ENCODE measurements around the gene ZBED4. TPM values are rescaled to one million over a fixed set of nuclear protein-coding genes. Genes with fewer than 3 reads are reported as not detected.

The ZBED4 gene
- total RNA-seq, 1 donor from 2014 or later = 11.8 TPM

DNA sequence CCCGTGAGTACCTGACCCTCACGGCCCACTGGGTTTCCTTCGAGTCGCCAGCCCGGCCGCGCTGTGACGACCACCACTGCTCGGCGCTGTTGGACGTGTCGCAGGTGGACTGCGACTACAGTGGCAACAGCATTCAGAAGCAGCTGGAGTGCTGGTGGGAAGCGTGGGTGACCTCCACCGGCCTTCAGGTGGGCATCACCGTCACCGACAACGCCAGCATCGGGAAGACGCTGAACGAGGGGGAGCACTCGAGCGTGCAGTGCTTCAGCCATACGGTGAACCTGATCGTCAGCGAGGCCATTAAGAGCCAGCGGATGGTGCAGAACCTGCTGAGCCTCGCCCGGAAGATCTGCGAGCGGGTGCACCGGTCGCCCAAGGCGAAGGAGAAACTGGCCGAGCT is 32.2 kb downstream of the ZBED4 start:
- H3K4me1 ChIP-seq = no peaks in the 10 kb centered on the region
- no peaks in the 10 kb centered on the region for H3K9me3 ChIP-seq
- H3K27ac ChIP-seq = no peak overlapping the region
- intact Hi-C loops (cut with DNase I) = no loop called here
- no peak overlapping the region for H3K4me3 ChIP-seq
- DNase-seq = peak; percentile 46
- no peaks in the 10 kb centered on the region for H3K27me3 ChIP-seq
- TF ChIP-seq, protein P1, sequence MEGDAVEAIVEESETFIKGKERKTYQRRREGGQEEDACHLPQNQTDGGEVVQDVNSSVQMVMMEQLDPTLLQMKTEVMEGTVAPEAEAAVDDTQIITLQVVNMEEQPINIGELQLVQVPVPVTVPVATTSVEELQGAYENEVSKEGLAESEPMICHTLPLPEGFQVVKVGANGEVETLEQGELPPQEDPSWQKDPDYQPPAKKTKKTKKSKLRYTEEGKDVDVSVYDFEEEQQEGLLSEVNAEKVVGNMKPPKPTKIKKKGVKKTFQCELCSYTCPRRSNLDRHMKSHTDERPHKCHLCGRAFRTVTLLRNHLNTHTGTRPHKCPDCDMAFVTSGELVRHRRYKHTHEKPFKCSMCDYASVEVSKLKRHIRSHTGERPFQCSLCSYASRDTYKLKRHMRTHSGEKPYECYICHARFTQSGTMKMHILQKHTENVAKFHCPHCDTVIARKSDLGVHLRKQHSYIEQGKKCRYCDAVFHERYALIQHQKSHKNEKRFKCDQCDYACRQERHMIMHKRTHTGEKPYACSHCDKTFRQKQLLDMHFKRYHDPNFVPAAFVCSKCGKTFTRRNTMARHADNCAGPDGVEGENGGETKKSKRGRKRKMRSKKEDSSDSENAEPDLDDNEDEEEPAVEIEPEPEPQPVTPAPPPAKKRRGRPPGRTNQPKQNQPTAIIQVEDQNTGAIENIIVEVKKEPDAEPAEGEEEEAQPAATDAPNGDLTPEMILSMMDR (IDR thresholded peaks at IDR 0.05) = no peak
- H3K36me3 ChIP-seq = peaks cover 40% of the 10 kb centered on the region
- no peak for ATAC-seq

DNA sequence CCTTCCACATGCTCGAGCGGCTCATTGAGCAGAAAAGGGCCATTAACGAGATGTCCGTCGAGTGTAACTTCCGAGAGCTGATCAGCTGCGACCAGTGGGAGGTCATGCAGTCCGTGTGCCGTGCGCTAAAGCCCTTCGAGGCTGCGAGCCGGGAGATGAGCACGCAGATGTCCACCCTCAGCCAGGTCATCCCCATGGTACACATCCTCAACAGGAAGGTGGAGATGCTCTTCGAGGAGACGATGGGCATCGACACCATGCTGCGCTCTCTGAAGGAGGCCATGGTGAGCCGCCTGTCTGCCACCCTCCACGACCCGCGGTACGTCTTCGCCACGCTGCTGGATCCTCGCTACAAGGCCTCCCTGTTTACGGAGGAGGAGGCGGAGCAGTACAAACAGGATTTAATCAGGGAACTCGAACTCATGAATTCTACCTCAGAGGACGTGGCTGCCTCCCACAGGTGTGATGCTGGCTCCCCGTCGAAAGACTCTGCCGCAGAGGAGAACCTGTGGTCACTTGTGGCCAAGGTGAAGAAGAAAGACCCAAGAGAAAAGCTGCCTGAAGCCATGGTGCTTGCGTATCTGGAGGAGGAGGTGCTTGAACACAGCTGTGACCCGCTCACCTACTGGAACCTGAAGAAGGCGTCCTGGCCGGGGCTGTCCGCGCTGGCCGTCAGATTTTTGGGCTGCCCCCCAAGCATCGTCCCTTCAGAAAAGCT is 32.9 kb downstream of the ZBED4 start:
- Histone ChIP-seq H3K4me1 (no peaks in the 10 kb centered on the region), H3K36me3 (peaks cover 40% of the 10 kb centered on the region), H3K9me3 (no peaks in the 10 kb centered on the region), H3K4me3 (no peak overlapping the region), H3K27me3 (no peaks in the 10 kb centered on the region), H3K27ac (no peak overlapping the region)
- TF ChIP-seq, protein P1 (IDR thresholded peaks at IDR 0.05) = no peak
- intact Hi-C loops (cut with DNase I) = no loop called here
- peak; percentile 35 for DNase-seq
- no peak for ATAC-seq

DNA sequence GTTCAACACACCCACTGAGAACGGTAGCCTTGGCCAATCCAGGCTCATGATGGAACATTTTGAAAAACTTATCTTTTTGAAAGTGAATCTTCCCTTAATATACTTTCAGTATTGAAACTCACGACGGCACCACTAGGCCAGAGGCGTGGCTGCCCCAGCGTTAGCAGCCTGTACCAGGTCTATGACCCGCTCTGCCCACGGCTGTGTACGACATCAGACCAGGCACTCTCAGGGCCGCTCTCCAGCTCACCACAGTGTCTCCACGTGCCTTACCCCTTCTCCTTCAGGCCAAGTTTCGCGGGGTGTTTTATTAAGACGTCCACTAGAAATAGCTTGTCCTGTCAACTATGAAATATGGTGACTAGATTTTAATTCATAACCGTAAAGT is 33.4 kb downstream of the ZBED4 start:
- Histone ChIP-seq H3K27me3 (no peaks in the 10 kb centered on the region), H3K9me3 (no peaks in the 10 kb centered on the region), H3K4me3 (no peak overlapping the region), H3K36me3 (peaks cover 40% of the 10 kb centered on the region), H3K27ac (no peak overlapping the region), H3K4me1 (no peaks in the 10 kb centered on the region)
- intact Hi-C loops (cut with DNase I) = no loop called here
- TF ChIP-seq, protein P1 (IDR thresholded peaks at IDR 0.05) = no peak
- DNase-seq (peak; percentile 29), ATAC-seq (no peak)

DNA sequence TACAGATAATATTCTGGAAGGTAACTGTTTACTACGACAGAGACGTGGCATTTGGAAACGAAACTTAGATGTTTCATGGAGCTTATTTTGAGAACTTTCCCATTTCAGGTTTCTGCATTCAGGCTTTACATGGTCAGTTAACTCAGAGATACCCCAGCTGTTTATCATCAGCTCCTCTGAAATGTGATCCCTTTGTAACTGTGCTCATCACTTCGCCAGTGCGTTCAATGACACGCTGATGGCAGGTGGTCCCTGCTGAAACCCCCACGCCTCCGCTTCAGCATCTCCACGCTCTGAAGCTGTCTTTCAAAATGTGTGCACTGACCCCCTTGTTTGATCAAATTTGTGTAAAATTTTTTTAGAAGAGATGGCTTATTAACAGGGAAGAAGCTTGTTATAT is 34.1 kb downstream of the ZBED4 start:
- H3K9me3 ChIP-seq = no peaks in the 10 kb centered on the region
- intact Hi-C loops (cut with DNase I) = no loop called here
- peaks cover 40% of the 10 kb centered on the region for H3K36me3 ChIP-seq
- ATAC-seq (no peak), DNase-seq (no peak)
- TF ChIP-seq, protein P1 (IDR thresholded peaks at IDR 0.05) = no peak
- H3K4me3 ChIP-seq = no peak overlapping the region
- H3K4me1 ChIP-seq = no peaks in the 10 kb centered on the region
- no peaks in the 10 kb centered on the region for H3K27me3 ChIP-seq
- H3K27ac ChIP-seq = no peak overlapping the region

DNA sequence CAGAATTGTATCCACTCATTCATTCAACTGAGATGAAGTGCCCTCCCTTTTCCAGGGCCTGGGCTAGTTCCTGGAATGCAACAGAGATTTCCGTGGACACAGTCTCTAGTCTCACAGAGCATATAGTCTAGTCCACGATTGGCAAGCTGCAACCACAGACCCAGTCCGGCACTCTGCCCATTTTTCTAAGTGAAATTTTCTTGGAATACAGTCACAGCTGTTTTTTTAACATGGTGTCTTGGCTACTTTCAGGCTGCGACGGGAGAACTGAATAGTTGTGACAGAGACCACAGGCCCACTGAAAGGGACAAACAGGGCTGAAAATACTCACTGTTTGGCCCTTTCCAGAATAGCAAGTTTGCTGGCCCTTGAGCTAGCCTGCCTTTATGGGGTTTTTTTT is 35.4 kb downstream of the ZBED4 start:
- TF ChIP-seq, protein P1 (IDR thresholded peaks at IDR 0.05) = no peak
- ATAC-seq (no peak), DNase-seq (no peak)
- intact Hi-C loops (cut with DNase I) = no loop called here
- no peak overlapping the region for H3K27ac ChIP-seq
- no peak overlapping the region for H3K4me3 ChIP-seq
- peaks cover 35% of the 10 kb centered on the region for H3K36me3 ChIP-seq
- H3K27me3 ChIP-seq = no peaks in the 10 kb centered on the region
- H3K4me1 ChIP-seq = no peaks in the 10 kb centered on the region
- H3K9me3 ChIP-seq = no peaks in the 10 kb centered on the region
